ENCODE results near the gene LDLRAD3.

- TF ChIP-seq CTCF (IDR thresholded peaks at IDR 0.05; ENCODE audit: borderline replicate concordance, extremely low read depth, low read length, poor library complexity, severe bottlenecking) = no peak
- TF ChIP-seq EZH2 (IDR thresholded peaks at IDR 0.05; ENCODE audit: borderline replicate concordance, low read depth, low read length, severe bottlenecking) = no peak
These were observed 211.9 kb downstream of the LDLRAD3 start for GRCh38 chr11:36155770-36156160.

Measured in DND-41 (cell line).